Left hindlimb (tissue), 1 donor: Measurements from ENCODE around the gene S100A12.
"Not testable (repeated sequence)": the region's sequence is repeated elsewhere in the genome, so short reads cannot be mapped to it uniquely, and the experiment has no call there.

Source experiments
- DNase-seq: peaks from one replicate; pipeline ENCODE4 v3.0.0-alpha.2; 2018

S100A12 gene

DNA sequence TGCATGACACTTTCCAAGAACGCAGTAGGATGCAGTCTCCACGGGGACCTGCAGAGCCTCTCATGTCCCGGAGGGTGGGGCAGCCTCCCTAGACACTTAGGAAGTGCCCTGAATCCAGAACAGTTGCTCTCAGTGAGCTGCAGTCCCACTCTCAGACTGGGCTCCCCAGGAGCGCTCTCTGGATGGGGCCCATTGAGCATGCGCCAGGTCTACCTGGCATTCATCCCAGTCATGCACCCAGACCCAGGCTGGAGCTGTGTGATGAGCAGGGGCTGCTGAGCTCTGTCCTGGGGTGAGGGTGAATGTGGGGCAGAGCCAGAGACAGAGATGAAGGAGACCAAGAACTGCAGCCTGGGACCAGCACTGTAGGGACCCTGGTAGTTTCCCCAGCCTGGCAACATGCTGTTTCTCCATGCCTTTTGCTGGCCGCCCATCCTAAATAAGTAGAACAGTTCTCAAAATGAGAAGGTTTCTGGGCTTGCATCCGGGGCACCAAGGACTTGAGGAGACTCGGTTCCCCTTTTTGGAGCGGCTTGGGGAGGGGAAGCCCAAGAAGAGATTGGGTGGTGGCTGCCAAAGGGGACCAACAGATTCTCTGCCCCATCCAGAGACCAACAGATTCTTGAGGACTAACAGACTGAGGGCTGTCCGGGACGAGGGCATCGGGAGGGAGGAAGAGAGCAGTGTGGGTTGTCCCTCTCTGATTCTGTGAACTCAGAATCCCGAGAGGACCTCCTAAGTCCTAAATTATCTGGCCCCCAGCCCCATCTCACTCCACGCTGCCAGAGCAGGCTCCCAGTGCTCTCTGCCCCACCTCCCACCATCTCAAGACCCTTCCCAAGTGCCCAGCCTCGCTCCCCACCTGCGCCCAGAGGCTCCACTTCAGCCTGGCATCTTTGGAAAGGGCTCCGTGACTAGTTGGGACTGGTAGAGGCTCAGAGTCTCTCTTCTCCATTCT is 25.8 kb downstream of the S100A12 start:
- no peak for DNase-seq

DNA sequence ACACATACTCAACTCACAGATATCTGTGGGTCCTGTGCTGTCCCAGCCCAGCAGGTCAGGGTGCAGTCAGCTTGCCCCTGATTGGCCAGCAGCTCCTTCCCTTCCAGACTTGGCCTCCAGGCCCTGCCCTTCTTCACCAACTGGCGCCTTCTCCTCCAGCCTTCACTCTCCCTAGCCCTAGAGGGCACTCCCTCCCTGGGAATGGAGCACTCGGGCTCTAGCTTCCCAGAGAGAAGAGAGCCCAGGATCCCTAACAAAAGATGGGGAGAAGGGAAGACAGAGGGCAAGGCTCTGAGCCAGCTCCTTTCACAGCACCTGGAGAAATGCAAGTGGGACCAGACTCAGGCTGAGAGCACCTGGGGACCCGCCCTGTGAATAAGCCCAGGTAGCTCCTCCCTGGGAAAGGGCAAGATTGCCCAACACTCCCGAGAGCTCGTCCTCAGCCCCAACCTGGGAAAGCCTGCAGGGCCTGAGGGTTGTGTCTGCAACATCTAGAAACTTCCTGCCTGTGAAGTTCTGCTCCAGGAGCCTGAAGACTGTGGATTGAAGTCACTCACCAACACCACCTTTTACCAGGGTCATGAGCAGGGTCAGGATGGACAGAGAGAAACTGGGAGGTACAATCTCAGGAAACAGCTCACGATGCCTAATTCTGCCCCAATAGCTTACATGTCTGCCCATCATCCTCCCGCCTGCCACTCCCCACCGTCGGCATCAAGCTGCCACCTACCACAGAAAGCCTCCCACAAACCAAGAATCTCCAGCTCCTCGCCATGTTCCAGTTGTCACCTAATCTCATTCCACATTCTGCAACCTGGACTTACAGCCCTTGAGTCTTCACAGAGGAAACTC is 26.7 kb downstream of the S100A12 start, which contains the start of gene PGLYRP4:
TSS of gene PGLYRP4 (minus strand) at position 331 of the 852 bp plus-strand sequence. CDS start 909 bp downstream, outside the sequence.
- DNase-seq: no peak

DNA sequence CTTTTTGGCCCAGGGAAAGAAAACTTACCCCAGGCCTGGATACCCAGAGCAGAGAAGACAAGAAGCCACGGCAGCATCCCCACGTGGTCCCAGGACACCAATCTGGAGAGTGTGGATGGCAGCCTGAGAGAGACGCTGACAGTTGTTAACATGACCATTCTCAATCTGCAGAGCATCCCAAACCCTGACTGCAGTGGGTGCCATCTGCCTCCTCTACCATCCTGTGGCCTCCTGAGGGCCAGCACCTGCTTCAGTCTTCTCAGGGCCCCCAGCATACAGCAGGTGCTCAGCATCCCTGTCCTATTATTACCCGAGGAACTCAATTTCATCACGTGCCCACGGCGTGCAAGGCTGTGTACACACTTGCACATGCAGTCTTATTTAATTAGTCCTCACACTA is 27.6 kb downstream of the S100A12 start:
- no peak for DNase-seq

DNA sequence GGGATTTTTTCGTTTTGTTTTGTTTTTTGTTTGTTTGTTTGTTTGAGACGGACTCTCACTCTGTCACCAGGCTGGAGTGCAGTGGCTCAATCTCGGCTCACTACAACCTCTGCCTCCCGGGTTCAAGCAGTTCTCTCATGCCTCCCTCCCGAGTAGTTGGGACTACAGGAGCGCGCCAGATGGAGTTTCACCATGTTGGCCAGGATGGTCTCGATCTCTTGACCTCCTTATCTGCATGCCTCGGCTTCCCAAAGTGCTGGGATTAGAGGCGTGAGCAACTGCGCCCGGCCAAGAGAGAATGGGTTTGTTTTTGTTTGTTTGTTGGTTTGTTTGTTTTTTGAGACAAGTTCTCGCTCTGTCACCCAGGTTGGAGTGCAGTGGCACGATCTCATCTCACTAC is 28.4 kb downstream of the S100A12 start:
- DNase-seq: not testable (repeated sequence)

DNA sequence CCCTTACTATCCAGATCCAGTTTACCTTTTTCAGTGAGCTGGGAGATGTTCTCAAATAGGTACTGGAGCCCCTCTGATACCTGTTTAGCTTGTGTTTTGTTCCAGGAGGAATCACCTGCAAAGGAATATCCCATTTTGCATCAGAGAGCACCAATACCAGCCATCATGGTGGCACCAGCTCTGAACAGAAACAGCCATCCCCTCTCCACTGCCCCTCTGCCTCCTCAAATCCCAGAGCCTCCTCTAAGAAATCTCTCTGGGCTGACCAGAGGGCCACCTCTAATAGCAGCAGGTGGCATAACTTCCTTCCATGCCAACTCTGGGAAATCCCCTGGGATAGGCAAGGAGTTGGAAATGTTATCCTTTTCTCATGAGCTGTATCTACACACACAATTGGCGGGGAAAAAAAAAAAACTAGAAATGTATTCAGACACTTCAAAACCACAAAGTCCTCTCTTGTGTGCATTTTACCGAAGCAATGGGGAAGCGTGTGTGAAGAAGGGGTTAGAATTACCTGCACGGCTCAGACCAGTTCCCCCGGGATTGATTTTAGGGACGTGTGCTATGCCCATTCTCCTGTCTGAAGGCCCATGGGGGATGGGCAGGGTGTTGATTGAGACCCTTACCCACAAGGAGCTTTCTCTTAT is 29.2 kb downstream of the S100A12 start:
- DNase-seq: no peak

DNA sequence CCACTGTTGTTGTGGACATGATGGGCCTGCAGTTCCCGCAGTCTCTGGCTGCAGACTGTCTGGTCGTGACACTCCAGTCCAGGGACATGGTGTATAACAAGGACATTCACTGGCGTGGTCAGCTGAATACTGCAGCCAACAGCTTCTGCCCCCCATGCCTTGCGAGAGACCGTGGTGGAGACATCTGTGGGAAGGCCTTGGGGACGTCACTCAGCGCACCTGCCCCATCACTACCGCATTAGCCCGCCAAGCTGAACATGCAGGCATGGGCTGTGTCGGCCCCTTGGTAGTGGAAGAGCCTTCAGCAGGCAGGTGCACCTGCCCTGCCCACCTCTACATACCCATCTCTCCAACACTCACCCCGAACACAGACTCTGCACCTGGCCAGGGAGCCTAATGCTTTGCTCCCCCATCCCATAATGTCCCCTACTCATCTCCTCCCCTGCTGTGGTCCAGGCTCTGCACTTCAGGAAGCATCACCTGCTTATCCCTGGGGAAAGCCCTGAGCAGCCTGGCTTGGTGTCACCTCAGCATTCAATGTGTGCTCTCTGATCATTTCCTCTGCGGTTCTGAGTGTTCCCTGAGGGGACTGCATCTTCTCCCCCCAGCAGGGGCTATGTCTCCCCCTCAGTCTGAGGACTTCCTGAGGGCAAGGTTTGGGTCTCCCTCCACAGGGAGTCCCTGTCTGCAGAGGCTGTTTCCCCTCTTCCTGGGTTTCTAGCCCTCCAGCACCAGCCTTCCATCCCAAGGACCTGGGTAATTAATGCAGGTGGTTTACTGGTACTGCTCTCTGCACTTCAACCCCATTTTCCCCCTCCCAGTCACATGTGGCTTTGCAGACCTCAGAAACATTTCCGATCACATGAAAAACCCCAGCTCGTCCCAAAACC is 30.0 kb downstream of the S100A12 start:
- no peak for DNase-seq

DNA sequence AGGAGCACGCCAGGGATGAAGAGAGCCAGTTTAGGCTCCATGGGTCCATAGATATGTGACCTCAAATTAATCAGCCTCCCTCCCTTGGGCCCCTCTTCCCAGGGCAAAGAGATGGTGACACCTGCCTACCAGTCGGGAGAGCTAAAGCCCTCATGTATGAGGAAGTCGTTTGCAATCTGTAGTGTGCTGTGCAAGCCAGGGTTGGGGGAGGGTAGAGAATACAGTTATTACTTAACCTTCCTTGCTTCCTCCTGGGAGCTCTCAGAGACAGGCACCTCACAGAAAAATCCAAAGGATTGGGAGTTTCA is 30.7 kb downstream of the S100A12 start:
- no peak for DNase-seq

DNA sequence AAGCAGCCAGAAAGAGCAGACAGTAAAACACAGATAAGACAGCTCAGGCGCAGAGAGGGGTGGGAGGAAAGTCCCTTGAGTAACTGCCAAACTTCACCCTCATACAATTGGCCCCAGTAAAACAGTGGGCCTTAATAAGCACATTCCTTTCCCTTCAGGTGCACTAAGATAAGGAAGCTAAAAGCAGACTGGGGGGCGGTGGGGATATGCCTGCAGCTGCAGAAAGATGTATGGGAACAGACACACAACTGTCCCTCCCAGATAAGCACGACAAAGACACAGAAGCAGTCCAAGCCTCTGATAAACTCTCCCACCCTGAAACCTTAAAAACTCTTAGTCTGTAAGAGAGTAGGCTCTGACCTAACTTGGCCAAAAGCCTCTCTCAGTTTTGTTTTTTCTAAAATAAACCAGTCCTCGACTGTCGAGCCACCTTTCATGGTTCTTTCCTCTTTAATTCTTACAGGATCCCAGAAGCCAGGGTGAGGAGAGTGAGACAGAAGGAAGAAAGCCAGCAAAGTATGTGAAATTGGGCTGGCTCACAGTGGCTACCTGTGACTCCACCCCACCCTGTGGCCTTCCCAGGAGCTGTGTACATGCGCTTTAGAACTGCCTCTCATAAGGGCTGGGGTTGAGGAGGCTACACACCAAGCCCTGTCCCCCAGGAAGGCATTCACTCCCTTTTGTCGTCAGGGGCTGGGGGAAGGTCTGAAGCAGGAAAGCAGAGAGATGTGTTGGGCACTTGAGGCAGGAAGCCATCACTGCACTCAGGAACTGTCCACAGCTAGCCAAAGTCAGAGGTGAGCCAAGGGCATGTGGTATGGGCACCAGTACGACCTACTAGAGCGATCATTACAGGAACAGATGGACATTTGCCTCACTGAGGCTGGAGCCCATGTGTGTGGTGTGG is 31.4 kb downstream of the S100A12 start:
- DNase-seq: no peak

DNA sequence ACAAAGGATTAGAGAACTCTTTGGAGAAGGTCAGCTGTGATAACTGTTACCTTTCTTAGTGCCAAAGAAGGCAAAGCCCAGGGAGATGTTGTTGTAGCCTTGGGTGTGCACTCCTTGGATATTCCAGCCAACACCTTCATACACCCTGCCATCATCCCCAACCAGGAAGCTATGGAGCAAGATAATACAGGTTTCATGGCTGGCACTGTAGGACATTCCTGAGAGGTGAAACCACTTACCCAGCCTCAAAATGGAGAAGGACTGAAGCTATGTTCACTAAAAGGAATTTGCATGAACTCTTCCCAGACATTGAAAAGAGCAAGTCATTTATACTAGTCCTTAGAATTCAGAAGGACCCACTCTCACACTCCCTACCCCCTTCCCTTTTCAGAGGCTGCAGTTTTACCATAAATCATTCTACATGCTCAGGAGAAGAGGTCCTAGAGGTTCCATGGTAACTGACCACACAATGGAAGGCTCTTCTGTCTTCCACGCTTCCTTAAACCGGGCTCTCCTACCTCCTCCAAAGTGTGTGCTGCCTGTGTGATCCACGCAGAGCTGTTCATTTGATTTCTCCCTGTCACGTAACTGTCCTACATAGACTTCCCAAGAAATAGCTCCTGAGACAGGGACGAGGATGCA is 32.3 kb downstream of the S100A12 start:
- no peak for DNase-seq

DNA sequence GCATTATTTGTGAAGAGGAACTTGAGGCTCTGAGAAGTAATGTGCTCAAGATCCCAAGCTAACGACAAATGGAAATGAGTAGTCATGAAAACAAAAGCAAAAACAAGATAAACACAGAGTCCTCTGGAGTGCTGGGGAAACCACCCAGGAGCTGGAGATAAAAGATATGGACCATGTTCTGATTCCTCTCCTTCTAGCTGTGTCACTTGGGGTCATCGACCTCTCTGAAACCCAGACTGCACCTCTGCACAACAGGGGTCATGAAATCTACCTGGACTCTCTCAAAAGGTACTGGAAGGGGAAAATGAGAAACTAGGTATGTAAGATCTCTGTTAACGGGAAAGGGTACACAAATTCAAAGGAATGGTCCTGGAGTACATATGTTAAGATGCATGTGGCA is 33.2 kb downstream of the S100A12 start:
- DNase-seq: no peak

DNA sequence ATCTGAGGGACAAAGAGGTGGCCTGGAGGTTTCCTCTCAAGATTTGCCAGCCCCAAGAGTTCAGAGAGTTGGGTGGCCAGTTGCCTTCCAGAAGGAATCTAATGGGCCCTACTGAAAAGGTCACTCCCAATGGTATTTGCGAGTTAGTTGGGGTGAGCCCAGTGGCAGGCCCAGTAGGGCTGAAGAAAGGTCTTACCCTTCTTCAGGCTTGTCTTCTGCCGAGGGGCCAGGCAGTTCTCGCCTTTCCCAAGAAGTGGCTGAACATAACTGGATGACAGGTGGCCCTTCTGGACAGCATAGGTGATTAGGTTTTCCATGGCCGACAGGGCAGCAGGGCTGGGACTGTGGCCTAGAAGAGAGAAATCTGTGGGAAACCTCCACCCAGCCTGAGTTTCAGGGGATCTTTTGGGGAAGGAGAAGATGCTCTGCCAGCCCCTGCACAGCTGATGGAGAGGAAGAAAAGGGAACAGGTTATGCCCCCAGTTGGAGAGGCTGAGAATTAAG is 33.9 kb downstream of the S100A12 start:
- no peak for DNase-seq

DNA sequence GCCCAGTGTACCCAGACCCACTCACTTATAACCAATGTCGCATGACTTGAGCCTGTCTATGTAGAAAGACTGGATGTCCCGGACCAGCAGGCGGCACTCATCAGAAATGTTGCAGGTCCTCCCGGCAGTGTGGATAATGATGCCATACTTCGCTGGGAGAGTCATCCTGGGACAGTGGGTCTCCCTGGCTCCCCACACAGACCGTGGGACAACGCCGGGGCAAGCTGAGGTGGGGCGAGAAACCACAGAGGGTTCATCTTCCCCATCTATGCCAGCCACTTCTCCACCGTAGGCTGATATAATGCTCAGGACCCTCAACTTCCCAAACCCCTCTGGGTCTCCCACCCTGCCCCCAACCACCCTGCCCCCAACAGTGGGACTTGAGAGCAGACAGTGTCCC is 35.1 kb downstream of the S100A12 start:
- DNase-seq: no peak

DNA sequence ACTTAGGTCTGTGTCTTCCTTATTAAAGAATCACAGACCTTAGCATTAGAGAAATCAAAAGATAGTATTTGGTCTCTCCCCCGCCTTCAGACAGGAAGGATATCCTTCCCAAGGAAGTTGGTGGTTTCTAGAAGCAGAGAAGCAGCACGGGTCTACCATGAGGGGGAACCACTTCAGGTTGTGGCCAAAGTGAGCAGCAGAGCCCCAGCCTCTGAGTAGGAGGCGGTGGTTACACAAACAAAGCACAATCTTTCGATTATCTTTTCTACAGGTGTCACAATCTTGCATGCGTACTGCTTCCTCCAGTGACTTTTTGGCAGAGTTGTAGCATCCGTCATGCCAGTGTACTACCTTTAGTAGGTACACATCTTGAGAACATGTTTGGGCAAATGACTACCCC is 35.6 kb downstream of the S100A12 start:
- DNase-seq: no peak

DNA sequence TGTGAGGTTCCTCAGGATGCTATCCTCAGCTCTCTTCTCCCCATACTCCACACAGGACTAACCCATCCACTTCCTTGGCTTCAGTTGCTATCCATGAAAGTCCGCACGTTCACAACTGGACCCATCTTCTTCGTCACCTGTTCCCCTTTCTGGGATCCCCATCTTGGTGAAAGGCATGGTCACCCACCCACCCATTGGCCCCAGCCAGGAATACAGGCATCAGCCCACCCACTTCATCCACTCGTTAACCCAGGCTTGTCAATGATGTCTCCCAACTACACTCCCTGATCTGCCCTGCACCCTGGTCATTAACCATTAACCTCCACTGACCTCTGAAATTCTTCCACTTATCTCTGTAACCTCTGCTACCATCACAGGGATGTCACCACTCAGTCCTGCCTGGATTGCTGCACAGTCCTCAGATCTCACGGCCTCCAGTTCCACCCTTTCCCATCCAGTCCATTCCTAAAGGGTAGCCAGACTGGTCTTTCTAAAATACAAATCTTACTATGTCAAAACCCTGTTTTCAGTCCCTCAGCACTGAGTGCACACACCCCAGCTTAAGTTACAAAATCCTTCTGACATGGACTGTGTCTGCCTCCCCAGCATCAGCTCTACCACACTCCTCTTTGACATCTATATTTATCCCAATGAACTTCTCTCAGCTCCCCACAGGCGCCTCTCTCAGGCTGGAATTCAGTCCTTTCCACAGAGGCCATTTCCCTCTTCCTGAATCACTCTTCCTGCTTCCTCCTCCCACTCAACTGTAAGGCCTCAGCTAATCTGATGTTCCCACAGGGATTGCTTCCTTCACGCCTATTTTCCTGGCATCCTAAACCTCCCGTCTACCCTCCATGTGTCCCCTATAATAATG is 37.2 kb downstream of the S100A12 start:
- no peak for DNase-seq

DNA sequence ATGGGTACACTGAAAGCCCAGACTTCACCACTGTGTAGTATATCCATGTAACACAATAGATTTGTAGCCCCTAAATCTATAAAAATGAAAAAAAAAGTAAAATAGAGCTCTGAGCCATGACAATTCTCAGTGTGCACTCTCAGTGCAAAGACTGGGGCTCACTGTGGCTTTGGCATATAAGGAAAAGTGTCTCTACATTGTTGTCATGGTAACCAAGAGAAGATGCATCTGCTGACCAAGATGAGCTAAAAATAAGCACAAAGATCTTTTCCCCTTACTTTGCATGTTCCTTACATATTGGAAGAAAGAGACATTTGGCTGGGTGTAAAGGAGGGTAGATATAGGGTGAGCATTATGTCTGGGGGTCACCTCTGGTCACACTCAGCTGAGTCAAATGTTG is 38.8 kb downstream of the S100A12 start:
- DNase-seq: no peak

DNA sequence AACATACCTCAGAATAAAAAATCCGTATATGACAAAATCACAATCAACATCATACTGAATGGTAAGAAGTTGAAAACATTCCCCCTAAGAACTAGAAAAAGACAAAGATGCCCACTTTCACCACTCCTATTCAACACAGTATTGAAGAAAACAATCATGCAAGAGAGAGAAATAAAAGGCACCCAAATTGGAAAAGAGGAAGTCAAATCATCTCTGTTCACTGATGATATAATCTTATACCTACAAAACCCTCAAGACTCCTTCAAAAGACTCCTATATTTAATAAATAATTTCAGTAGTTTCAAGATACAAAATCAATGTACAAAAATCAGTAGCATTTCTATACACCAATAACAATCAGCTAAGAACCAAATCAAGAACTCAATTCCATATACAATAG is 41.5 kb downstream of the S100A12 start:
- no peak for DNase-seq

DNA sequence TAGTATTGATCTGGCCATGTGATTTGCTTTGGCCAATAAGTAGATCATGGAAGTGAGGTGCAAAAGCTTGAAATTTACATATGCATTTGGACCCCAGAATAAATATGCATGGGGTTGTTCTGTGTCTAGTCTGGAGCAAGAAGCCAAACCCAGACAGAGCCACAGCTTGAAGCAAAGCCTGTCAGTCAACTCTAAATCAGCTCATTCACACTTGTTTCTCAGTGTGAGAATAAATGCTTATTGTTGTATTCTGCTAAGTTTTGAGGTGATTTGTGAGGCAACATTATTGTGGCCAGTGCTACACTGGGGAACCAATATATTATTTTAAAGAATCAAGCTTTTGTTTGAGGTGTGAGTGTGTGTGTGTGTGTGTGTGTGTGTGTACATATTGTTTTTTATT is 50.5 kb downstream of the S100A12 start:
- no peak for DNase-seq
